Neural cell (in vitro differentiated cells): ENCODE data around the gene C6orf136. TPM values are rescaled to one million over a fixed set of nuclear protein-coding genes. Genes with fewer than 3 reads are reported as not detected.

ENCODE experiments used
- H2AFZ ChIP-seq: fragments of 200-600, 300-800 bp; sonication (generic), shearing (Covaris generic); 2 replicates; pipeline ENCODE4 v1.6.0; 2014; ENCODE audit warnings: low read depth, mild to moderate bottlenecking, antibody characterized with exemption, low read length, moderate library complexity
- H3F3A ChIP-seq: fragments of 200-600 bp; shearing (Covaris generic); 2 replicates; pipeline ENCODE4 v1.6.1; 2016; ENCODE audit warnings: mild to moderate bottlenecking, moderate library complexity, mixed read lengths, antibody characterized with exemption, low read length; ENCODE audit not compliant: insufficient read depth, poor library complexity, severe bottlenecking
- H3K27ac ChIP-seq: fragments of 200-600, 300-800 bp; sonication (generic), shearing (Covaris generic); 2 replicates; pipeline ENCODE4 v1.5.1; 2014; ENCODE audit warnings: mild to moderate bottlenecking, low read length, moderate library complexity
- H3K27me3 ChIP-seq: fragments of 300-800, 200-600 bp; sonication (generic), shearing (Covaris generic); 2 replicates; pipeline ENCODE4 v1.6.0; 2014; ENCODE audit warnings: mild to moderate bottlenecking, low read depth, low read length, moderate library complexity; ENCODE audit not compliant: insufficient read depth
- H3K36me3 ChIP-seq: fragments of 300-800, 200-600 bp; sonication (generic), shearing (Covaris generic); 2 replicates; pipeline ENCODE4 v1.5.1; 2014; ENCODE audit warnings: mild to moderate bottlenecking, antibody characterized with exemption, low read length, moderate library complexity; ENCODE audit not compliant: insufficient read depth
- H3K4me2 ChIP-seq: fragments of 300-800, 200-600 bp; sonication (generic), shearing (Covaris generic); 2 replicates; pipeline ENCODE4 v1.6.0; 2014; ENCODE audit warnings: mild to moderate bottlenecking, low read length
- H3K4me3 ChIP-seq: fragments of 300-800, 200-600 bp; sonication (generic), shearing (Covaris generic); 2 replicates; pipeline ENCODE4 v1.5.1; 2014; ENCODE audit warnings: mild to moderate bottlenecking, low read length, moderate library complexity
- H3K79me2 ChIP-seq: fragments of 200-600 bp; shearing (Covaris generic); replicated peaks from 2 replicates; pipeline ENCODE4 v1.6.0; 2014; ENCODE audit warnings: mild to moderate bottlenecking, low read length, moderate library complexity; ENCODE audit not compliant: insufficient read depth
- H3K9ac ChIP-seq: fragments of 300-800, 200-600 bp; sonication (generic), shearing (Covaris generic); 2 replicates; pipeline ENCODE4 v1.6.1; 2016; ENCODE audit warnings: mild to moderate bottlenecking, low read length, mixed read lengths
- H3K9me2 ChIP-seq: fragments of 200-600 bp; shearing (Covaris generic); 2 replicates; pipeline ENCODE4 v1.6.1; 2016; ENCODE audit warnings: mild to moderate bottlenecking, low read length, mixed read lengths; ENCODE audit not compliant: insufficient read depth
- H3K9me3 ChIP-seq: fragments of 200-600, 300-800 bp; sonication (generic), shearing (Covaris generic); 2 replicates; pipeline ENCODE4 v1.6.1; 2016; ENCODE audit warnings: mild to moderate bottlenecking, mixed run types, low read length, moderate library complexity, mixed read lengths
- H4K20me1 ChIP-seq: fragments of 200-600 bp; shearing (Covaris generic); 2 replicates; pipeline ENCODE4 v1.6.1; 2016; ENCODE audit warnings: mild to moderate bottlenecking, mixed run types; ENCODE audit not compliant: insufficient read depth
- EP300 ChIP-seq: fragments of 450-650 bp; conservative IDR thresholded peaks from 2 replicates; pipeline ENCODE4 v1.6.1; 2014; ENCODE audit warnings: antibody characterized with exemption, mild to moderate bottlenecking, moderate library complexity; ENCODE audit not compliant: poor library complexity, severe bottlenecking
- EZH2 ChIP-seq: fragments of 200-600, 300-800 bp; shearing (Covaris generic), sonication (generic); IDR thresholded peaks from 2 replicates; pipeline ENCODE4 v1.6.1; 2014; ENCODE audit warnings: antibody characterized with exemption, low read length, borderline replicate concordance, mild to moderate bottlenecking; ENCODE audit not compliant: insufficient read depth, poor library complexity, severe bottlenecking
- MXI1 ChIP-seq: fragments of 450-650 bp; conservative IDR thresholded peaks from 2 replicates; pipeline ENCODE4 v1.6.1; 2014; ENCODE audit warnings: antibody characterized with exemption, mild to moderate bottlenecking; ENCODE audit not compliant: poor library complexity, severe bottlenecking
- POLR2AphosphoS5 ChIP-seq: IDR thresholded peaks from 2 replicates; pipeline ENCODE4 v1.6.1; 2012
- RAD21 ChIP-seq: fragments of 450-650 bp; conservative IDR thresholded peaks from 2 replicates; pipeline ENCODE4 v1.6.1; 2014; ENCODE audit warnings: antibody characterized with exemption, mild to moderate bottlenecking, moderate library complexity
- REST ChIP-seq: IDR thresholded peaks from 2 replicates; pipeline ENCODE4 v1.6.1; 2012; ENCODE audit warnings: borderline replicate concordance
- SMC3 ChIP-seq: fragments of 450-650 bp; conservative IDR thresholded peaks from 2 replicates; pipeline ENCODE4 v1.6.1; 2014; ENCODE audit warnings: antibody characterized with exemption, mild to moderate bottlenecking, moderate library complexity; ENCODE audit not compliant: poor library complexity
- TAF1 ChIP-seq: IDR thresholded peaks from 2 replicates; pipeline ENCODE4 v1.6.1; 2012; ENCODE audit warnings: low read depth
- polyA plus RNA-seq: library from polyadenylated mRNA; depleted of rRNA; stranded (reverse); fragments of >200 nt; gene quantifications from 2 replicates; pipeline ENCODE4 v1.2.3, GENCODE V29; 2014
- TF ChIP-seq, protein P1 (sequence below): fragments of 450-650 bp; IDR thresholded peaks from 2 replicates; pipeline ENCODE4 v1.5.1; 2014; ENCODE audit warnings: antibody characterized with exemption, mild to moderate bottlenecking, moderate library complexity; ENCODE audit not compliant: poor library complexity, severe bottlenecking

Gene C6orf136
- polyA plus RNA-seq, 1 donor from 2014 or later, result 12.4 TPM

- H3K4me3 ChIP-seq, result peak overlapping the region; percentile 99
These were observed 32.2 kb downstream of the C6orf136 start for GRCh38 chr6:30678964-30679726.

More at GRCh38 chr6:30678964-30679726, 32.2 kb downstream of the C6orf136 start:
- peaks cover 37% of the 10 kb centered on the region for H3K79me2 ChIP-seq
- H3F3A ChIP-seq, result no peaks in the 10 kb centered on the region
- no peaks in the 10 kb centered on the region for H3K36me3 ChIP-seq
- no peaks in the 10 kb centered on the region for H3K27me3 ChIP-seq
- TF ChIP-seq RAD21 (peak; percentile 74), SMC3 (peak; percentile 80), MXI1 (no peak), REST (no peak), POLR2AphosphoS5 (no peak), EP300 (no peak), EZH2 (no peak), TAF1 (no peak)
- TF ChIP-seq, protein P1, sequence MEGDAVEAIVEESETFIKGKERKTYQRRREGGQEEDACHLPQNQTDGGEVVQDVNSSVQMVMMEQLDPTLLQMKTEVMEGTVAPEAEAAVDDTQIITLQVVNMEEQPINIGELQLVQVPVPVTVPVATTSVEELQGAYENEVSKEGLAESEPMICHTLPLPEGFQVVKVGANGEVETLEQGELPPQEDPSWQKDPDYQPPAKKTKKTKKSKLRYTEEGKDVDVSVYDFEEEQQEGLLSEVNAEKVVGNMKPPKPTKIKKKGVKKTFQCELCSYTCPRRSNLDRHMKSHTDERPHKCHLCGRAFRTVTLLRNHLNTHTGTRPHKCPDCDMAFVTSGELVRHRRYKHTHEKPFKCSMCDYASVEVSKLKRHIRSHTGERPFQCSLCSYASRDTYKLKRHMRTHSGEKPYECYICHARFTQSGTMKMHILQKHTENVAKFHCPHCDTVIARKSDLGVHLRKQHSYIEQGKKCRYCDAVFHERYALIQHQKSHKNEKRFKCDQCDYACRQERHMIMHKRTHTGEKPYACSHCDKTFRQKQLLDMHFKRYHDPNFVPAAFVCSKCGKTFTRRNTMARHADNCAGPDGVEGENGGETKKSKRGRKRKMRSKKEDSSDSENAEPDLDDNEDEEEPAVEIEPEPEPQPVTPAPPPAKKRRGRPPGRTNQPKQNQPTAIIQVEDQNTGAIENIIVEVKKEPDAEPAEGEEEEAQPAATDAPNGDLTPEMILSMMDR, result peak; percentile 81
- H3K9me2 ChIP-seq, result no peaks in the 10 kb centered on the region
- peaks cover 38% of the 10 kb centered on the region for H4K20me1 ChIP-seq
- peak overlapping the region; percentile 4 for H3K9ac ChIP-seq
- H3K4me2 ChIP-seq, result no peak overlapping the region
- H3K9me3 ChIP-seq, result no peaks in the 10 kb centered on the region
- H3K27ac ChIP-seq, result no peak overlapping the region
- H2AFZ ChIP-seq, result no peak overlapping the region
